CD14-positive monocyte (primary cell): ENCODE results near the gene CHPF. TPM values are rescaled to one million over a fixed set of nuclear protein-coding genes. Genes with fewer than 3 reads are reported as not detected.
A peak's percentile ranks its signal among the peaks of the same experiment; 100 is the strongest.

Experiments used
- DNase-seq, 3 donors: peaks; one replicate each; pipeline ENCODE4 v3.0.0-alpha.2; 2011 to 2022
- H2AFZ ChIP-seq: 2 replicates; pipeline ENCODE4 v1.6.0; 2012; ENCODE audit warnings: mild to moderate bottlenecking, low read depth, low read length, inconsistent platforms; ENCODE audit not compliant: insufficient read depth, poor library complexity, severe bottlenecking
- H3K27ac ChIP-seq, 2 donors: 1 replicate in 1 of 2; 2 replicates in 1 of 2; pipeline ENCODE4 v1.5.1; 2012 to 2013; ENCODE audit warnings: low read length in 2 of 2, control low read depth in 1 of 2, inconsistent platforms in 1 of 2, low read depth in 1 of 2, mild to moderate bottlenecking in 1 of 2
- H3K27me3 ChIP-seq, 2 donors: one replicate each; pipeline versions ENCODE4 v1.6.0 to v1.6.1; 2011 to 2013; ENCODE audit warnings: low read length in 2 of 2; ENCODE audit not compliant: control insufficient read depth in 2 of 2, insufficient read depth in 2 of 2
- H3K36me3 ChIP-seq, 2 donors: replicated peaks in 1 of 2; 1 replicate in 1 of 2; 2 replicates in 1 of 2; pipeline versions ENCODE4 v1.5.1 to v1.6.1; 2012 to 2013; ENCODE audit warnings: low read length in 2 of 2, control low read depth in 1 of 2, inconsistent platforms in 1 of 2, mild to moderate bottlenecking in 1 of 2; ENCODE audit not compliant: insufficient read depth in 2 of 2, control insufficient read depth in 1 of 2
- H3K4me1 ChIP-seq, 2 donors: 1 replicate in 1 of 2; 2 replicates in 1 of 2; pipeline versions ENCODE4 v1.5.1 to v1.6.1; 2012 to 2013; ENCODE audit warnings: low read length in 2 of 2, control low read depth in 1 of 2, inconsistent platforms in 1 of 2, mild to moderate bottlenecking in 1 of 2, moderate library complexity in 1 of 2; ENCODE audit not compliant: insufficient read depth in 2 of 2, control insufficient read depth in 1 of 2
- H3K4me2 ChIP-seq: replicated peaks from 2 replicates; pipeline ENCODE3; 2012; ENCODE audit warnings: low read length, moderate library complexity, mild to moderate bottlenecking; ENCODE audit not compliant: poor library complexity, severe bottlenecking; ENCODE audit errors: extremely low read depth
- H3K4me3 ChIP-seq, 3 experiments: fragments of 200-600 bp in 1 of 3; sonication (generic) in 1 of 3; replicated peaks in 1 of 3; 1 replicate in 2 of 3; 2 replicates in 1 of 3; pipeline ENCODE4 v1.5.1; 2011 to 2013; ENCODE audit warnings: low read length in 3 of 3, mild to moderate bottlenecking in 3 of 3, control low read depth in 2 of 3, low read depth in 2 of 3, inconsistent platforms in 1 of 3, moderate library complexity in 1 of 3
- H3K79me2 ChIP-seq: 2 replicates; pipeline ENCODE4 v1.6.0; 2012; ENCODE audit warnings: mild to moderate bottlenecking, control low read depth, inconsistent platforms, low read length, moderate library complexity; ENCODE audit not compliant: insufficient read depth
- H3K9ac ChIP-seq: 2 replicates; pipeline ENCODE4 v1.6.0; 2017; ENCODE audit warnings: low read length, mild to moderate bottlenecking; ENCODE audit not compliant: insufficient read depth, poor library complexity, severe bottlenecking
- H3K9me3 ChIP-seq, 2 donors: replicated peaks in 1 of 2; 1 replicate in 1 of 2; 2 replicates in 1 of 2; pipeline versions ENCODE4 v1.5.1 to v1.6.1; 2012 to 2013; ENCODE audit warnings: low read length in 2 of 2, control low read depth in 1 of 2; ENCODE audit not compliant: control insufficient read depth in 1 of 2, insufficient read depth in 1 of 2
- H4K20me1 ChIP-seq: 2 replicates; pipeline ENCODE4 v1.6.0; 2012; ENCODE audit warnings: mild to moderate bottlenecking, low read length, control low read depth, moderate library complexity; ENCODE audit not compliant: insufficient read depth
- H3K27ac Mint-ChIP-seq, 7 donors: one replicate each; pipeline ENCODE4 v1.8.0; 2020; ENCODE audit warnings: mild to moderate bottlenecking in 7 of 7, mixed read lengths in 7 of 7, moderate library complexity in 6 of 7, inconsistent platforms in 2 of 7
- H3K27me3 Mint-ChIP-seq, 3 donors: one replicate each; pipeline ENCODE4 v1.8.0; 2021 to 2022; ENCODE audit warnings: low read depth in 3 of 3, mild to moderate bottlenecking in 3 of 3, mixed read lengths in 3 of 3, moderate library complexity in 3 of 3, inconsistent platforms in 1 of 3
- H3K36me3 Mint-ChIP-seq, 2 donors: one replicate each; pipeline ENCODE4 v1.8.0; 2020; ENCODE audit warnings: mixed read lengths in 2 of 2, inconsistent platforms in 1 of 2, mild to moderate bottlenecking in 1 of 2
- H3K4me1 Mint-ChIP-seq: one replicate; pipeline ENCODE4 v1.8.0; 2020; ENCODE audit warnings: mild to moderate bottlenecking, mixed read lengths
- H3K4me3 Mint-ChIP-seq, 2 donors: one replicate each; pipeline ENCODE4 v1.8.0; 2020; ENCODE audit warnings: mild to moderate bottlenecking in 2 of 2, mixed read lengths in 2 of 2, moderate library complexity in 1 of 2
- H3K9me3 Mint-ChIP-seq, 7 donors: one replicate each; pipeline ENCODE4 v1.8.0; 2020 to 2022; ENCODE audit warnings: mixed read lengths in 7 of 7, mild to moderate bottlenecking in 6 of 7, moderate library complexity in 6 of 7, inconsistent platforms in 2 of 7
- WGBS: methylation state at CpG from one replicate; pipeline ENCODE4 v1.1.5; 2013; ENCODE audit warnings: missing lambda C conversion rate; ENCODE audit not compliant: insufficient coverage; 5-methylcytosine and 5-hydroxymethylcytosine counted together
- intact Hi-C, 2 donors: fragments of 100-400 bp; cut with micrococcal nuclease; formaldehyde crosslinking; loops; one replicate each; pipeline versions ENCODE4 v1.15.0 to v1.15.1; 2023
- polyA plus RNA-seq, 3 donors: library from polyadenylated mRNA; depleted of rRNA in 1 of 3; unstranded in 2 of 3; stranded (reverse) in 1 of 3; fragments of 300-500 nt in 2 of 3; fragments of >200 nt in 1 of 3; fragmentation: Illumina TruSeq in 2 of 3; gene quantifications; 1 replicate in 2 of 3; 2 replicates in 1 of 3; pipeline ENCODE4 v1.2.3, GENCODE V29; 2012 to 2021
- TF ChIP-seq, protein P1 (sequence below): fragments of 200-600 bp; IDR thresholded peaks from one replicate; pipeline ENCODE4 v1.8.0; 2022; ENCODE audit warnings: antibody characterized with exemption, mild to moderate bottlenecking

The CHPF gene
- polyA plus RNA-seq, 3 donors, result 0.09 to 0.32 (median 0.09) TPM

GRCh38 chr2:219505585-219505984 is 38.0 kb downstream of the CHPF start:
- TF ChIP-seq, protein P1, sequence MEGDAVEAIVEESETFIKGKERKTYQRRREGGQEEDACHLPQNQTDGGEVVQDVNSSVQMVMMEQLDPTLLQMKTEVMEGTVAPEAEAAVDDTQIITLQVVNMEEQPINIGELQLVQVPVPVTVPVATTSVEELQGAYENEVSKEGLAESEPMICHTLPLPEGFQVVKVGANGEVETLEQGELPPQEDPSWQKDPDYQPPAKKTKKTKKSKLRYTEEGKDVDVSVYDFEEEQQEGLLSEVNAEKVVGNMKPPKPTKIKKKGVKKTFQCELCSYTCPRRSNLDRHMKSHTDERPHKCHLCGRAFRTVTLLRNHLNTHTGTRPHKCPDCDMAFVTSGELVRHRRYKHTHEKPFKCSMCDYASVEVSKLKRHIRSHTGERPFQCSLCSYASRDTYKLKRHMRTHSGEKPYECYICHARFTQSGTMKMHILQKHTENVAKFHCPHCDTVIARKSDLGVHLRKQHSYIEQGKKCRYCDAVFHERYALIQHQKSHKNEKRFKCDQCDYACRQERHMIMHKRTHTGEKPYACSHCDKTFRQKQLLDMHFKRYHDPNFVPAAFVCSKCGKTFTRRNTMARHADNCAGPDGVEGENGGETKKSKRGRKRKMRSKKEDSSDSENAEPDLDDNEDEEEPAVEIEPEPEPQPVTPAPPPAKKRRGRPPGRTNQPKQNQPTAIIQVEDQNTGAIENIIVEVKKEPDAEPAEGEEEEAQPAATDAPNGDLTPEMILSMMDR, result no peak
- peaks cover 5 to 21% of the 10 kb centered on the region in 2 donors for H3K27me3 ChIP-seq
- 96% methylated on average over 9 of the region's 9 CpGs for WGBS

GRCh38 chr2:219502618-219503017 is 41.0 kb downstream of the CHPF start:
- Mint-ChIP-seq H3K4me3 (no peak overlapping the region), H3K27me3 (peaks cover 2 to 6% (median 2%) of the 10 kb centered on the region in 3 donors), H3K27ac (peak overlapping the region in 2 of 7 donors; percentile 23 to 50), H3K9me3 (peaks cover 0 to 1% (median 0%) of the 10 kb centered on the region in 7 donors), H3K36me3 (peaks cover 52 to 60% of the 10 kb centered on the region in 2 donors), H3K4me1 (peaks cover 20% of the 10 kb centered on the region)
- TF ChIP-seq, protein P1, result no peak
- no peak overlapping the region for H2AFZ ChIP-seq
- H4K20me1 ChIP-seq, result no peaks in the 10 kb centered on the region
- H3K79me2 ChIP-seq, result peaks cover 11% of the 10 kb centered on the region
- H3K36me3 ChIP-seq, result peaks cover 44 to 67% of the 10 kb centered on the region in 2 donors
- H3K27ac ChIP-seq, result no peak overlapping the region
- intact Hi-C loops, result loop anchor here in 1 of 2 donors (5.0 kb wide), 1 partner anchor 40 kb away; the partner anchor contains the start of genes CHPF and TMEM198
- H3K9me3 ChIP-seq, result no peaks in the 10 kb centered on the region
- H3K4me1 ChIP-seq, result peaks cover 16 to 24% of the 10 kb centered on the region in 2 donors
- H3K4me2 ChIP-seq, result no peak overlapping the region
- no peak overlapping the region for H3K9ac ChIP-seq
- no peak for DNase-seq
- H3K27me3 ChIP-seq, result peaks cover 0 to under 1% of the 10 kb centered on the region in 2 donors
- H3K4me3 ChIP-seq, result no peak overlapping the region

More at GRCh38 chr2:219505585-219505984, 38.0 kb downstream of the CHPF start:
- H3K4me1 ChIP-seq, result no peaks in the 10 kb centered on the region
- H3K36me3 ChIP-seq, result peaks cover 44 to 67% of the 10 kb centered on the region in 2 donors
- Mint-ChIP-seq H3K36me3 (peaks cover 56 to 65% of the 10 kb centered on the region in 2 donors), H3K4me1 (peaks cover 14% of the 10 kb centered on the region), H3K4me3 (no peak overlapping the region), H3K9me3 (peaks cover 0 to 8% (median 5%) of the 10 kb centered on the region in 7 donors), H3K27me3 (peaks cover 17 to 27% (median 24%) of the 10 kb centered on the region in 3 donors), H3K27ac (peak overlapping the region in 1 of 7 donors; percentile 42)
- peaks cover 0 to 6% of the 10 kb centered on the region in 2 donors for H3K9me3 ChIP-seq
- no peaks in the 10 kb centered on the region for H3K79me2 ChIP-seq
- H4K20me1 ChIP-seq, result peaks cover 6% of the 10 kb centered on the region
- DNase-seq, result no peak
- H3K4me3 ChIP-seq, result no peak overlapping the region
- H3K9ac ChIP-seq, result no peak overlapping the region
- H3K4me2 ChIP-seq, result no peak overlapping the region
- intact Hi-C loops, result no loop called here
- H3K27ac ChIP-seq, result no peak overlapping the region
- no peak overlapping the region for H2AFZ ChIP-seq
